Fibroblast of lung (primary cell): ENCODE results near the gene PIP4K2A.

Source experiments
- CTCF ChIP-seq, 2 donors: IDR thresholded peaks in 1 of 2; conservative IDR thresholded peaks in 1 of 2; 1 replicate in 1 of 2; 2 replicates in 1 of 2; pipeline ENCODE4 v1.5.1; 2011 to 2012; ENCODE audit warnings: low read length in 2 of 2, control low read depth in 1 of 2, inconsistent platforms in 1 of 2, low read depth in 1 of 2, mild to moderate bottlenecking in 1 of 2
- EZH2 ChIP-seq: IDR thresholded peaks from 2 replicates; pipeline ENCODE4 v1.5.1; 2012; ENCODE audit warnings: low read length, control low read depth, mild to moderate bottlenecking; ENCODE audit errors: missing control alignments

GRCh38 chr10:22550732-22551131, 163.6 kb downstream of the PIP4K2A start:
- TF ChIP-seq CTCF (conservative IDR thresholded peaks at IDR 0.05 in 1 of 2, IDR thresholded peaks at IDR 0.05 in 1 of 2; ENCODE audit: low read depth in 1 of 2, low read length in 2 of 2) (peak; percentile 46 to 50), EZH2 (no peak)
